ENCODE measurements around the gene COPS9.

COPS9 gene

GRCh38 chr2:240166191-240166590, 30.1 kb upstream of the COPS9 start:
- DNase-seq (ENCODE audit: low read depth) = no peak

GRCh38 chr2:240165661-240166060, 29.6 kb upstream of the COPS9 start:
- DNase-seq (ENCODE audit: low read depth) = no peak

GRCh38 chr2:240165034-240165433, 28.9 kb upstream of the COPS9 start:
- no peak for DNase-seq (ENCODE audit: low read depth)

GRCh38 chr2:240164586-240164985, 28.5 kb upstream of the COPS9 start:
- DNase-seq (ENCODE audit: low read depth) = no peak

- no peak for DNase-seq (ENCODE audit: low read depth)
Observed at GRCh38 chr2:240163844-240164574, 27.9 kb upstream of the COPS9 start.

- no peak for DNase-seq (ENCODE audit: low read depth)
Observed at GRCh38 chr2:240162939-240163714, 27.0 kb upstream of the COPS9 start.

GRCh38 chr2:240162531-240162930, 26.4 kb upstream of the COPS9 start:
- no peak for DNase-seq (ENCODE audit: low read depth)

GRCh38 chr2:240162032-240162431, 25.9 kb upstream of the COPS9 start:
- no peak for DNase-seq (ENCODE audit: low read depth)

- no peak for DNase-seq (ENCODE audit: low read depth)
Observed at GRCh38 chr2:240161087-240161750, 25.1 kb upstream of the COPS9 start.

GRCh38 chr2:240160291-240161086, 24.4 kb upstream of the COPS9 start:
- no peak for DNase-seq (ENCODE audit: low read depth)

GRCh38 chr2:240159251-240159839, 23.2 kb upstream of the COPS9 start:
- DNase-seq (ENCODE audit: low read depth) = no peak

GRCh38 chr2:240157147-240157470, 21.0 kb upstream of the COPS9 start:
- DNase-seq (ENCODE audit: low read depth) = no peak

- DNase-seq (ENCODE audit: low read depth) = no peak
Observed at GRCh38 chr2:240156435-240157146, 20.5 kb upstream of the COPS9 start.

- no peak for DNase-seq (ENCODE audit: low read depth)
Observed at GRCh38 chr2:240155745-240156390, 19.8 kb upstream of the COPS9 start.

GRCh38 chr2:240155048-240155744, 19.1 kb upstream of the COPS9 start:
- DNase-seq (ENCODE audit: low read depth) = no peak

- DNase-seq (ENCODE audit: low read depth) = no peak
Observed at GRCh38 chr2:240154606-240155005, 18.5 kb upstream of the COPS9 start.

GRCh38 chr2:240153418-240153817, 17.3 kb upstream of the COPS9 start:
- DNase-seq (ENCODE audit: low read depth) = no peak

- DNase-seq (ENCODE audit: low read depth) = no peak
Observed at GRCh38 chr2:240151477-240152031, 15.4 kb upstream of the COPS9 start.

GRCh38 chr2:240149943-240150784, 14.1 kb upstream of the COPS9 start:
- peak; percentile 20 for DNase-seq (ENCODE audit: low read depth)
